Lower lobe of right lung (tissue), 2 donors: ENCODE data around the gene MTX3. TPM values are rescaled to one million over a fixed set of nuclear protein-coding genes. Genes with fewer than 3 reads are reported as not detected.

Experiments used
- ATAC-seq, 2 donors: fragments of 200-7000 bp; cut with Tn5 transposase; one replicate each; pipeline ENCODE4 v1.9.1; 2020 to 2022; ENCODE audit warnings: mild to moderate bottlenecking in 2 of 2, moderate library complexity in 2 of 2
- DNase-seq: peaks from one replicate; pipeline ENCODE4 v3.0.0-alpha.2; 2020
- H3K27ac ChIP-seq: fragments of 200-600 bp; one replicate; pipeline ENCODE4 v1.8.0; 2022
- H3K27me3 ChIP-seq: fragments of 200-600 bp; one replicate; pipeline ENCODE4 v1.8.0; 2022; ENCODE audit warnings: low read depth
- H3K36me3 ChIP-seq: fragments of 200-600 bp; one replicate; pipeline ENCODE4 v1.8.0; 2022; ENCODE audit warnings: mild to moderate bottlenecking
- H3K4me1 ChIP-seq: fragments of 200-600 bp; one replicate; pipeline ENCODE4 v1.8.0; 2022
- H3K4me3 ChIP-seq: fragments of 200-600 bp; one replicate; pipeline ENCODE4 v1.8.0; 2022; ENCODE audit warnings: mild to moderate bottlenecking
- H3K9me3 ChIP-seq: fragments of 200-600 bp; one replicate; pipeline ENCODE4 v1.8.0; 2022
- intact Hi-C: fragments of 100-400 bp; cut with DNase I; formaldehyde crosslinking; loops from one replicate; pipeline ENCODE4 v1.11.0; 2022
- total RNA-seq: library from RNA; stranded (reverse); fragmentation: NEBNext Ultra II Directional; extraction: Animal tissue kit (Norgen Biotek cat#: 25700); gene quantifications from one replicate; pipeline ENCODE4 v1.2.1, GENCODE V29; 2021
- TF ChIP-seq, protein P1 (sequence below): fragments of 200-600 bp; IDR thresholded peaks from one replicate; pipeline ENCODE4 v1.8.0; 2022; ENCODE audit warnings: antibody characterized with exemption, mild to moderate bottlenecking
- donor health status: DM: no; HTN: yes; CAD: no; lungs with severe emphysema.

MTX3 gene
- total RNA-seq, 1 donor from 2014 or later = 13.5 TPM

GRCh38 chr5:79973996-79974395 lies 17.1 kb downstream of the MTX3 start:
- intact Hi-C loops = no loop called here
- no peak overlapping the region for H3K4me3 ChIP-seq
- H3K9me3 ChIP-seq = no peaks in the 10 kb centered on the region
- peaks cover 20% of the 10 kb centered on the region for H3K36me3 ChIP-seq
- H3K27me3 ChIP-seq = no peaks in the 10 kb centered on the region
- no peak overlapping the region for H3K27ac ChIP-seq
- H3K4me1 ChIP-seq = no peaks in the 10 kb centered on the region
- ATAC-seq = no peak
- TF ChIP-seq, protein P1, sequence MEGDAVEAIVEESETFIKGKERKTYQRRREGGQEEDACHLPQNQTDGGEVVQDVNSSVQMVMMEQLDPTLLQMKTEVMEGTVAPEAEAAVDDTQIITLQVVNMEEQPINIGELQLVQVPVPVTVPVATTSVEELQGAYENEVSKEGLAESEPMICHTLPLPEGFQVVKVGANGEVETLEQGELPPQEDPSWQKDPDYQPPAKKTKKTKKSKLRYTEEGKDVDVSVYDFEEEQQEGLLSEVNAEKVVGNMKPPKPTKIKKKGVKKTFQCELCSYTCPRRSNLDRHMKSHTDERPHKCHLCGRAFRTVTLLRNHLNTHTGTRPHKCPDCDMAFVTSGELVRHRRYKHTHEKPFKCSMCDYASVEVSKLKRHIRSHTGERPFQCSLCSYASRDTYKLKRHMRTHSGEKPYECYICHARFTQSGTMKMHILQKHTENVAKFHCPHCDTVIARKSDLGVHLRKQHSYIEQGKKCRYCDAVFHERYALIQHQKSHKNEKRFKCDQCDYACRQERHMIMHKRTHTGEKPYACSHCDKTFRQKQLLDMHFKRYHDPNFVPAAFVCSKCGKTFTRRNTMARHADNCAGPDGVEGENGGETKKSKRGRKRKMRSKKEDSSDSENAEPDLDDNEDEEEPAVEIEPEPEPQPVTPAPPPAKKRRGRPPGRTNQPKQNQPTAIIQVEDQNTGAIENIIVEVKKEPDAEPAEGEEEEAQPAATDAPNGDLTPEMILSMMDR = no peak
- no peak for DNase-seq

- H3K9me3 ChIP-seq = no peaks in the 10 kb centered on the region
- no peak for ATAC-seq
- no peaks in the 10 kb centered on the region for H3K27me3 ChIP-seq
- intact Hi-C loops = no loop called here
- H3K4me3 ChIP-seq = no peak overlapping the region
- TF ChIP-seq, protein P1 = no peak
- no peaks in the 10 kb centered on the region for H3K4me1 ChIP-seq
- H3K27ac ChIP-seq = no peak overlapping the region
- H3K36me3 ChIP-seq = peaks cover 16% of the 10 kb centered on the region
- DNase-seq = no peak
Measured at GRCh38 chr5:79973511-79973910, 17.6 kb downstream of the MTX3 start.

DNA sequence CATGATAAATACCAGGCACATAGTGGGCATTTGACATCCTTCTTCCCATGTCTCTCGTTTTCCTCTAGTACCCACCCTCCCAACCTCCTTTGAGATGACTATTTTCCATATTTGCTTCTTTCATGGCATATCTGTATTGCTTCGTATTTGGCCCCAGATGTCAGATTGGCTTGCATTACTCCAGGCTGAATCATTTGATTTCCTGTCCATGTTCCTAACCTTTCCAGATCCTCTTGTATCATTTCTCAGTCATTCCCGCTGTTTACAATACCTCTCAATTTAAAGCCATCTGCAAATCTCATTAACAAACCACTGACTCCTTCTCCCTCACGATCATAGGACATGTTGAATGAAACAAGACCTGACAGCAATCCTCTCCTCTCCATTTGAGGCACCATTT lies 19.9 kb downstream of the MTX3 start:
- Histone ChIP-seq H3K36me3 (no peaks in the 10 kb centered on the region), H3K9me3 (no peaks in the 10 kb centered on the region), H3K4me3 (no peak overlapping the region), H3K4me1 (no peaks in the 10 kb centered on the region), H3K27me3 (no peaks in the 10 kb centered on the region), H3K27ac (no peak overlapping the region)
- TF ChIP-seq, protein P1 = no peak
- DNase-seq (no peak), ATAC-seq (no peak)
- intact Hi-C loops = no loop called here

- H3K9me3 ChIP-seq = no peaks in the 10 kb centered on the region
- no peaks in the 10 kb centered on the region for H3K27me3 ChIP-seq
- intact Hi-C loops = no loop called here
- DNase-seq = no peak
- no peak for ATAC-seq
- H3K4me3 ChIP-seq = no peak overlapping the region
- H3K4me1 ChIP-seq = no peaks in the 10 kb centered on the region
- TF ChIP-seq, protein P1 = no peak
- H3K36me3 ChIP-seq = no peaks in the 10 kb centered on the region
- H3K27ac ChIP-seq = no peak overlapping the region
Measured at GRCh38 chr5:79966448-79966847, 24.6 kb downstream of the MTX3 start.

- Histone ChIP-seq H3K27me3 (no peaks in the 10 kb centered on the region), H3K4me1 (no peaks in the 10 kb centered on the region), H3K36me3 (no peaks in the 10 kb centered on the region), H3K27ac (no peak overlapping the region), H3K9me3 (no peaks in the 10 kb centered on the region), H3K4me3 (no peak overlapping the region)
- DNase-seq (no peak), ATAC-seq (no peak)
- intact Hi-C loops = no loop called here
- TF ChIP-seq, protein P1 = no peak
Measured at GRCh38 chr5:79964136-79964535, 26.9 kb downstream of the MTX3 start.
